Measurements from ENCODE around the gene OPTN.

OPTN gene

DNA sequence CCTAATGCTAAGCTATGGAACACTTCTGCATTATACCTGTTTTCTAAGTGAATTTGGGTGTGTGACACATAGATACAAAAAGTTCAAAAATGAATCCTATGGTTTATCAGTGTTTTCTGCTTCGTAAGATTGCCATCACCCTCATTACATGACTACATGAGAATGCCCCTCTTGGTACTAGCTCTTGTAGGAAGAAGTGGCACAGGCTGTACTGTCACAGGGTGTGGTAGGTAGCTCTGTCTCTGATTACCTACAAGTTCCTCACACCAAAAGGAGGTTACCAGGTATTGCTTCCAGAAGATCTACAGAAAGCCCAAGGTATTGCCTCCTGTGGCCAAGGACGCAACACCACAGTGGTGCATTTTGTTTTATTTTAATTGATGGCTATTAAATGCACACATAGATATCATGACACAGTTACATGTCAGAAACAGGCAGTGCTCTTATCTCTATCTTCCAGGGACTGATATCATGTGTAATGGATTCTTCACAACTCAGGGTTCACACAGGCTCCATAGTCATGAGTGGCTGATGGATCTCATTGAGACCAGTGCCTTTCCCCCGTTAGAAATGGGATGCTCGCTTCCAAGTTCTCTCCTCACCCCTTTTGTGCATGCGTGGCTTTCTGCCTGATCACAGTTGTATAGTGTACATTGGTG is 6.6 kb downstream of the OPTN start:
- H3K4me3 ChIP-seq (replicated peaks; ENCODE audit: low read depth, low read length), result no peak overlapping the region
- DNase-seq (ENCODE audit: extremely low read depth, insufficient read length), result no peak
- TF ChIP-seq CTCF (IDR thresholded peaks at IDR 0.05; ENCODE audit: insufficient read depth, low read length, poor library complexity, severe bottlenecking), result no peak
- H3K36me3 ChIP-seq (ENCODE audit: control insufficient read depth, insufficient read depth, low read length), result peaks cover 9% of the 10 kb centered on the region
- H3K27me3 ChIP-seq (replicated peaks; ENCODE audit: control insufficient read depth, insufficient read depth, low read length), result no peaks in the 10 kb centered on the region

DNA sequence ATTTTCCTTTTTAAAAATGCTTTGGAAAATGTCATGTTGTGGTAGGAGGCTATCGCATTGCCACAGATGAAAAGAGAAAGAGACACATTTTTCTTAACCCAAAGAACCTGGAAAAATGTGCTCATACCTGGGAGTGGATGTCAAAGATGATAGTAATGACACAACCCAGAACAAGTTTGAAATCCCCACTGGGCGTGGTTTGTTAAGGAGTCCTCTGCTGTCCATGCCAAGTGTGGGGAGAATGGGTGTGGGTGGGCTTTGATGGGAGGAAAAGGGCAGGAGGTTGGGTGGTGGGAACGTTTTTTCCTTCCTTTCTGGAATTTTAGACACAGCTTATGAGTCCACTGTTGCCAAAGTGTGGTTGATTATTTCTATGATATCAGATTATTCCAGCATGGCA is 10.9 kb downstream of the OPTN start:
- Histone ChIP-seq H3K4me3 (replicated peaks; ENCODE audit: low read depth, low read length) (no peak overlapping the region), H3K36me3 (ENCODE audit: control insufficient read depth, insufficient read depth, low read length) (peaks cover 12% of the 10 kb centered on the region), H3K27me3 (replicated peaks; ENCODE audit: control insufficient read depth, insufficient read depth, low read length) (no peaks in the 10 kb centered on the region)
- TF ChIP-seq CTCF (IDR thresholded peaks at IDR 0.05; ENCODE audit: insufficient read depth, low read length, poor library complexity, severe bottlenecking), result no peak
- DNase-seq (ENCODE audit: extremely low read depth, insufficient read length), result no peak

- DNase-seq (ENCODE audit: extremely low read depth, insufficient read length), result no peak
- Histone ChIP-seq H3K27me3 (replicated peaks; ENCODE audit: control insufficient read depth, insufficient read depth, low read length) (no peaks in the 10 kb centered on the region), H3K36me3 (ENCODE audit: control insufficient read depth, insufficient read depth, low read length) (peaks cover 13% of the 10 kb centered on the region), H3K4me3 (replicated peaks; ENCODE audit: low read depth, low read length) (no peak overlapping the region)
- TF ChIP-seq CTCF (IDR thresholded peaks at IDR 0.05; ENCODE audit: insufficient read depth, low read length, poor library complexity, severe bottlenecking), result no peak
Observed at GRCh38 chr10:13113544-13113943, 13.6 kb downstream of the OPTN start.

GRCh38 chr10:13115832-13116803 is 16.2 kb downstream of the OPTN start:
- Histone ChIP-seq H3K27me3 (replicated peaks; ENCODE audit: control insufficient read depth, insufficient read depth, low read length) (no peaks in the 10 kb centered on the region), H3K4me3 (replicated peaks; ENCODE audit: low read depth, low read length) (no peak overlapping the region), H3K36me3 (ENCODE audit: control insufficient read depth, insufficient read depth, low read length) (peaks cover 4% of the 10 kb centered on the region)
- no peak for TF ChIP-seq CTCF (IDR thresholded peaks at IDR 0.05; ENCODE audit: insufficient read depth, low read length, poor library complexity, severe bottlenecking)
- no peak for DNase-seq (ENCODE audit: extremely low read depth, insufficient read length)

GRCh38 chr10:13117841-13118783 is 18.1 kb downstream of the OPTN start:
- no peak for DNase-seq (ENCODE audit: extremely low read depth, insufficient read length)
- H3K36me3 ChIP-seq (ENCODE audit: control insufficient read depth, insufficient read depth, low read length), result peaks cover 4% of the 10 kb centered on the region
- no peak for TF ChIP-seq CTCF (IDR thresholded peaks at IDR 0.05; ENCODE audit: insufficient read depth, low read length, poor library complexity, severe bottlenecking)

More at GRCh38 chr10:13117841-13118783, 18.1 kb downstream of the OPTN start:
- Histone ChIP-seq H3K4me3 (replicated peaks; ENCODE audit: low read depth, low read length) (no peak overlapping the region), H3K27me3 (replicated peaks; ENCODE audit: control insufficient read depth, insufficient read depth, low read length) (no peaks in the 10 kb centered on the region)
